HG03103 (cell line): Measurements from ENCODE around the gene PIP4K2A.
A peak's percentile ranks its signal among the peaks of the same experiment; 100 is the strongest.
"Not testable (repeated sequence)": the region's sequence is repeated elsewhere in the genome, so short reads cannot be mapped to it uniquely, and the experiment has no call there.

Experiments used
- ATAC-seq: cut with Tn5 transposase; IDR thresholded peaks from one replicate; pipeline ENCODE4 v1.9.1; 2021; ENCODE audit warnings: low read depth; ENCODE audit not compliant: unreplicated experiment

Gene PIP4K2A

DNA sequence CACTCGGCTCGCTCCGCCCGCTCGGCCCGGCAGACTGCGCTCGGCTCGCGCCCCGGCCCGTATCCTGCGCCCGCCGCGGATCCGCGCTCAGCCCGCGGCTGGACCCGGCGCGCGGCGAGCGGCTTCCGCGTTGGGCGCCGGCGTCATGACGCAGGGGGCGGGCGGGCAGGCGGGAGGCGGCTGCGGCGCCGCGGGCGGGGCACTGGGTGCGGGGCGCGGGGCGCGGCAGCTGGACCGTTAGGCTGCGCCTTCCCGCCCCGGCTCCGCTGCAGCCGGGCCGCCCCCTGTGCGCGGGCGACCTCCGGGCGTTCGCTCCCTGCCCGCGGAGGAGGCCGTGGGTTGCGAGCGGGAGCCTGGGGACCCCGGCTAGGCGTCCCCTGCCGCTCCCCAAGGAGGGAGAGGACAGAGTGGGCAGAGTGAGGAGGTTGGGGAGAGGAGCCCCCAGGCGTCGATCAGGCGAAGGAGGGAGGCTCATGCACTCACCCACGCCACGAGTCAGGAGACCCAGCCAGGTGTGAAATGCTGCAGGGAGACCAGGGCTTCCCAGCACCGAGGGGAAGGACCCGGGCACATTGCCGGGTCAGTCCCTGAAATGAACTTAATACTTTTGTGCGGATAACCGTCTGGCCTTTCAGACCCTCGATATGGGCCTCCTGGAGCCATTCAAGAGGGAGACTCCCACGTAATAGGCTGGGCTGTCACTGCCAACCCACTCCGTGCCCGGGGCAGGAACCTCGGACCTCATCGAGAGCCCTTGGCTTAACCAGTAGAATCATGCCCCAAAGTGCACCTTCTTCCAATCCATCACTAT is at the start of gene PIP4K2A:
Gene PIP4K2A (minus strand): TSS at position 100 of the 811 bp plus-strand sequence. CDS start 252 bp downstream, outside the sequence.
- ATAC-seq, result peak; percentile 64

DNA sequence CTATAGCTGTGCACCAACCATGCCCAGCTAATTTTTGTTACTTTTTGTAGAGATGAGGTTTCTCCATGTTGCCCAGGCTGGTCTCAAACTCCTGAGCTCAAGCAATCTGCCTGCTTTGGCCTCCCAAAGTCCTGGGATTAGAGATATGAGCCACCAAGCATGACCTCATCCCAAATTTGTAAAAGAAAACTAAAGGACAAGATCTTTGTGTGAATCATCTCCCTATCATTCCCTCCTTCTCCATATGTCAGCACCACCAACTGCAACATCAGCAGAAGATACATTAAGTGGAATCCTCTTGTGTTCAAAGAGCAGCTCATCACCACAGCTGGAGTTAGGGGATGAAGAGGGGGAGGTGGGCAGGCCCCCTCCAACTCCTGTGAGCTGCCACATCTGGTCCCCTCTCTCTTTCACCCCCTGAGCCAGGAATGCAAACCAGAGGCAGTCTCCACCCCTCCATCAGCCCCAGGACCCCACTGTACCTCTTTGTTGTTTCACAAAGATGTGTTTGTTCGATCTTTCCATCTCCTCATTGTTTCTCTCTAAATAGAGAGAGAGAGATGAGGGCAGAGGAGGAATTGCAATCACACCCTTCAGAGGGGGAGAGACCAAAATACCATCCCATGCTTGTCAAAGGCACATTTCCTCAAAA is 47.3 kb upstream of the PIP4K2A start:
- no peak for ATAC-seq

DNA sequence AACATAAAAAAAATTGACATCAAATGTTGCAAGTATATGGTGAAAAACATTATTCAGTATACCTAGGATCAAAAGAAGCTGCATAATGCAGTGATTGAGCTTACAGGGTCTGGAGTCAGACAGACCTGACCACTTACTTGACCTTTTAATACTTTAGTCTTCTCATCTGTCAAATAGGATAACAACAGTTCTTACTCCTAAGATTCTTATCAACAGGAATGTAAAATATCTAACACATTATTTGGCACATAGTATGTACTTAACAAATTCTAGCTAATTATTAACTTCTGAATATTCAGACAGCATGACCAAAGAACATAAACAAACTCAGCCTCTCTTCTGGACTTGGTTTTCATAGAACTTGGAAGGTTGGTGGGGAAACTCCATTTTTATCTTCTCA is 45.6 kb upstream of the PIP4K2A start:
- no peak for ATAC-seq

DNA sequence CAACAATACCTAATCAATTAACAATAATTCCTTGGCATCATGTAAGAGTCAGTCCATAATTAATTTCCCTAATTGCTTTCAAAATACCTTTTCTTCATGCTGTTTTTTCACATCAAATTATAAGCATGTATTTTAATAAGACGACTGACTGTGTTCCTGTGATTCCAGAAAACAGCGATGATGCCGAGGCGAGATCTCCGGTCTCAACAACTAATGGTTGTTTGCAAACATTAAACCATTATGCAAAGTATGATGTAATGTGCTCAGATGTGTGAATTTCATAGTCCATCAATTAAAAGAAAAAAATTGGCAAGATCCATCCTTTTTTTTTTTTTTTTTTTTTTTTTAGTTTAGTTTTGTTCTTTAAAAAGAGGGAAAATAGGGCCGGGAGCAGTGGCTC is 44.5 kb upstream of the PIP4K2A start:
- ATAC-seq, result no peak

DNA sequence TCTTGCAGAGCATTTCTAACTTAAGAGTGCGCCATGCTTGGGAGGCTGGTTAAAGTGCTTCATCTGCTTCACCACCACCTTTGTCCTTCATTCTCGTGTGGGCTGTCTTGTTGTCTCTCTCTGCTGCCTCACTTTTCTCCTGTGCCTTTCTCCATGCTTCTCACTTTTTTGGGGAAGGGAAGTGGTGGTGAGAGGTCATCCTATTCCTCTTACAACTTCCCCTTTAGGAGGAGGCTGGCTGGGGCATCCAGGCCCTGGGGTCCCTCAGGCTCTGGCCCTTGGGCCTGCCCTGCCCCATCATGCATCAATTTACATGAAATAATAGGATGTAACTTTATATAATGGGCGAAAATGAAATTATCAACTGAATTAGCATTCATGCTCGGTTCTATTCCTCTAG is 39.9 kb upstream of the PIP4K2A start:
- ATAC-seq, result no peak

DNA sequence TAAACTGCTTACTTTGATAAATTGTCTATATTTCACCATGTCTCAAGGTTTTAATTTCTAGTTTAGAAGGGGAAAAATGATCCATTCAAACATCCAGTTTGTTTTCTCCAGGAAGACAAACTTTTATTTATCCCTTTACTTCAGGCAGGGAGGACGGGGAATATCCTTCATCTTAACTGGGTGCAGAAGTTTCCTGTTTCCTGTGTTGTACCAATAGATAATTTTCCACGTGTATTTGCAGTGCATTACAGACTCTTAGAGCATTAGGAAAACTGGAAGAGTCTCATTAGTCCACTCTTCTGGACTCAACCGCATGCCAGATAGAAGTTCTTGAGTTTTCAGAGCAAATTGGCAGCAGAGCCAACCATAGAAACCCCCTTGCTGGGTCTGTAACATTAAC is 39.4 kb upstream of the PIP4K2A start:
- no peak for ATAC-seq

DNA sequence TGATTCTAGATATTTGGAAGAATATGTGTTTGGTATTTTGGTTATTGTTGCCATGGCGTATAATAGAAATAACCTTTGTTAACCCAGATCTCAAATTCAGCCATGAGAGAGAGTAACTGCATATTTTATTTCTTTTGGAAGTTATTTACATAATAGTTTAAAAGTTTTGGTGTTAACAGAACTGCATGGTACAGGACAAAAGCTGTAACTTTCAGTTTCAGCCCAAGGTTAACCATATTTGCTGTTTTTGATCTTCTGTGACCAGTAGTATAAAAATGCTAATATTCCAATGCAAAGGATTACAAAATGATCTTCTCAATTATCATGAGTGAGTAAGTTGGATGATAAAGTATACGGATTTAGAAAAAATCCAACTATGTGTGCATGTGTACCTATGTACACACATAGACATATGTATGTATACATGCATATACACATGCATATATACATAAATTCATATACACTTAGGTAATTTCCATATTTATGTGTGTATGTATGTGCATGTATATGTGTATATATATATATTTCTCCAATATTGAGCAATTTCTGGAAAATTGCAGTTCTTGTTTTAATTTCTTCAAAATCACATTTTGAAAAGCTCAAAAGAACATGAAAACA is 38.0 kb upstream of the PIP4K2A start:
- no peak for ATAC-seq

DNA sequence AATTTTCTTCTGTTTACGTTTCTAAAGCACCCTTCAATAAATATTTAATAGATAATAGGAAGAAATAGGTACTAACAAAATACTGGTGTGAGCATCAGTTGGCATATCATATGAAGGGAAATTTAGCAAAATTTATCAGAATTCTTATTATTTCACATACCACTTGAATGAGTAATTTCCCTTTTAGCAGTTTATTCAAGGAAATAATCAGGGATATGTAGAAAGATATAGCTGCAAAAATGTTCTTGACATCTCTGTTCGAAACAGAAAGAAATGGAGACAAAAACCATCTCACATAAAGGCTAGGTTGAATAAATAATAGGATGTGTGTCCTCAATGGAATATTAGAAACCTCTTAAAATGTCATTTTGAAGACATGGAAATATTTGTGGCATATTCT is 35.8 kb upstream of the PIP4K2A start:
- ATAC-seq, result no peak

DNA sequence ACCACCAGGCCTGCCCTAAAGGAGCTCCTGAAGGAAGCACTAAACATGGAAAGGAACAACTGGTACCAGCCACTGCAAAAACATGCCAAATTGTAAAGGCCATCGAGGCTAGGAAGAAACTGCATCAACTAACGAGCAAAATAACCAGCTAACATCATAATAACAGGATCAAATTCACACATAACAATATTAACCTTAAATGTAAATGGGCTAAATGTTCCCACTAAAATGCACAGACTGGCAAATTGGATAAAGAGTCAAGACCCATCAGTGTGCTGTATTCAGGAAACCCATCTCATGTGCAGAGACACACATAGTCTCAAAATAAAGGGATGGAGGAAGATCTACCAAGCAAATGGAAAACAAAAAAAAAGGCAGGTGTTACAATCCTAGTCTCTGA is 30.5 kb upstream of the PIP4K2A start:
- ATAC-seq, result not testable (repeated sequence)

DNA sequence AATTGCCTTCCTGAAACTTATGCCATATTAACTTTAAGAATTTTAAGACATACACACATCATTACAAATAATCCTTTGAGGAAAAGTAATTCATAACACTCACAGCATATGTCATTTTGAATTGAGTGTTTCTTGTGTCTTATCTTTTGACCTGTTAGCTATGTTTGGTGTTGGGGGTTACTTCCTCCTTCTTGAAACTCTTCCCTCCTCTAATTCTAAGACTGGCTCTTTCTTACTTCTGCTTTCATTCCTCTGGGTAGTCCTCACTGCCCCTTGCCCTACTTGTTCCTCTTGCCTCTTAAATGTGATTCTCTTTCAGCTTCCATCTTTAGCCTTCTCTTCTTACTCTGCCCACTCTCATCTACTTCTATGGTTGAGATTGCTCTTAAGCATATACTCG is 28.3 kb upstream of the PIP4K2A start:
- ATAC-seq, result peak; percentile 97

DNA sequence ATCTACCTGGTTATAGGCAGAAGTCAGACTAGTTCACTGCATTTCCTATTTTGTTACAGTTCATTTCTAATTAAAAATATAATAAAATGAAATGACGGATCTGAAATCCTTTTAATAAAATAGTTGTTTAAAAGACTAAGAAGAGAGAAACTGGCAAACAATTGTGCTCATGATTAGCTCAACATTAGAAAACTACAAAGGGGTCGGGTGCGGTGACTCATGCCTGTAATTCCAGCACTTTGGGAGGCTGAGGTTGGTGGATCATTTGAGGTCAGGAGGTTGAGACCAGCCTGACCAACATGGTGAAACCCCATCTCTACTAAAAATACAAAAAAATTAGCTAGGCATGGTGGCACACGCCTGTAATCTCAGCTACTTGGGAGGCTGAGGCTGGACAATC is 27.3 kb upstream of the PIP4K2A start:
- not testable (repeated sequence) for ATAC-seq

DNA sequence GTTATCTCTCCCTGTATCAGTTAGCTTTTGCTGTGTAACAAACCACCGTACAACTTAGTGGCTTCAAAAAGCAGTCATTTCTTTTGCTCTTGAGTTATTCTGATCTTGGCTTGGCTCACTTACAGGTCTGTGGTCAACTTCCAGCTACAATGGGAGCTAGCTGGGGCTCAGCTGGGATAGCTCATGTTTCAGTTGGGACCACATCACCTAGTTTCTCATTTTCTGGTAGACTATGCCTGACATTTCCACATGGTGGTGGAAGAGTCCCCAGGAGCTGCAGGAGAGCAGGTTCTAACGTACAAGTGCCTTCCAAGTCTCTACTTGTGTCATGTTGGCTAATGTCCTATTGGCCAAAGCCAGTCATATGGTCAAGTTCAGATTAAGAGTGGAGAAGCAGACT is 25.8 kb upstream of the PIP4K2A start:
- ATAC-seq, result no peak

DNA sequence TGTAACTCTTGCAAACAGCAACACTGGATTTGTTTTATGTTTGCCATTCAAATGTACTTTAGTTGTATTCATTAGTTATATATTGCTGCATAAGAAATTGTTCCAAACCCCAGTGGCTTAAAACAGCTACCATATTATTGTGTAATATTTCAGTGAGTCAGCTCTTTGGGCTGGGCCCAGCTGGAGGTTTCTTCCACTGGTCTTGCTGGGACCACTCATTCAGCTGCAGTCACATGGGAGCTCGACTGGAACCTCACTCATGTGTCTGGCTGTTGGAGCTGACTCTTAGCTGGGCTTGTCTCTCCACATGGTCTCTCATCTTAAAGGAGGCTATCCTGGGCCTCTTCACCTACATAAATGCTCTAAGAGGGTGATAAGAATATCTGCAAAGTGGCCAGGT is 23.2 kb upstream of the PIP4K2A start:
- ATAC-seq, result no peak

DNA sequence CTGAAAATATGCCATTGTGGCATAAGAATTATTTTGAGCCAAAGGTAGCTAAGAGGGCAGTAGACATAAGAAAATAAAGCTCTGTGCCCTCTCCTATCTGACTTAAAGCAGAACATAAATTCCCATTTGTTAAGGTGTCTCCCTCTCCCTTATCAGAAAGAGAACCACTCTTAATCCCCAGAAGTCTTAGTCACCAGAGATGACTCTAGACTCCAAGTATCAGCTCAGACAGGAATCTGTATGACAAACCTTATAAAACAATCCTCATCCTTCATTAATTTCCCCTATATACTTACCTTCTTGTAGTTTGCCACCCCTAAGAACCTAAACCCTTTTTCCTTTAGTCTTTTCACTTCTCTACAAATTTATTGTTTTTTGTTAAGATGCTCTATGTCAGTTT is 21.8 kb upstream of the PIP4K2A start:
- no peak for ATAC-seq

DNA sequence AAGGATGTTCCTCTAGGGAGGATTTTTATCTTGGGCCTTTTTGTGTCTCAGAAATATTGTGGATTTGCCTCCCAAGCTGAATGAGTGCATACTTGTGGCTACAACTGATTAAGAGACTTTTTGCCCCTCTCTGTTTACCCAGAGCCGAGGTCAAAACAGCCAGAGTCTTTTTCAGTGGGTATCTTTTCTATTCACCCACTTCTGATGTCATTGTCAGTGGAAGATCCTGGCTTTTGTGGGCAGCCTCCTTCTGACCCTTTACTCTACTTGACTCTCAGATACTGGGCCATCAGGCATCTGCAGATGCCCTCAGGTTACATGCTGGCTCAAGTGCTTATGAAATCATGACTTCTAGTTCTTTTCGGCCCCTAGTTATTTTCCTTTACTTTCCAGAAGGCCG is 19.6 kb upstream of the PIP4K2A start:
- ATAC-seq, result no peak

DNA sequence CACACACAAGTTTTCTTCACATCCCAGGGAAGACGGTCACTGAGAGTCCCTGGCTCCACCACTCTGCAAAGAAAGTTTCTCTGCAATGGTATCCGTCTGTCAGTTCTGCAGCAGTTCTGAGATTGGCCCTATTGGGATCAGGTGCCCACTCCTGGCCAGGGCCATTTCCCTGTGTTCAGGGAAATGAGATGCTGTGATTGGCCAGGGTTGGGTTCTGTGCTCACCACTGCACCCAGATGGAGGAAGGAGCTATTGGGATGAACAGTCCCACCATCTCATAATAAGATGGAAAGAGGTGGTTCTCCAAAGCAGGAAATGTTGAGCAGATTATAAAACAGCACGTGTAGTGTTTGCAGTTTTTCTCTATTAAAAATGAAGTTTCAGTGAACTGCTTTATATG is 13.3 kb upstream of the PIP4K2A start:
- ATAC-seq, result no peak

DNA sequence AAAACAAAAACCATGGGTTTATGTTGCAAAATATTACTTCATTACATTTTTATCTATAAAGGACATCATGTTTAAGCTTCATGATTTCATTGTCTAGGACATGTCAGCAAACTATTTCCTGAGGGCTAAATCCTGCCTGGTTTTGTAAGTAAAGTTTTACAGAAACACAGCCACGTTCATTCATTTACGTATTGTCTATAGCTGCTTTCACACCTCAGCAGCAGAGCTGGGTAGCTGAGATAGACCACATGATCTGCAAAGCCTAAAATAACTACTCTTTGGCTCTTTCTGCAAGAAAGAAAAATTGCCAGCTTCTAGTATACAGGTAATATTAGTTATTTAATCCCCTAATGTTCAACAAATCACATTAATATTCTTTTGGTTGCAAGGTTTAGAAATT is 12.7 kb upstream of the PIP4K2A start:
- ATAC-seq, result no peak

DNA sequence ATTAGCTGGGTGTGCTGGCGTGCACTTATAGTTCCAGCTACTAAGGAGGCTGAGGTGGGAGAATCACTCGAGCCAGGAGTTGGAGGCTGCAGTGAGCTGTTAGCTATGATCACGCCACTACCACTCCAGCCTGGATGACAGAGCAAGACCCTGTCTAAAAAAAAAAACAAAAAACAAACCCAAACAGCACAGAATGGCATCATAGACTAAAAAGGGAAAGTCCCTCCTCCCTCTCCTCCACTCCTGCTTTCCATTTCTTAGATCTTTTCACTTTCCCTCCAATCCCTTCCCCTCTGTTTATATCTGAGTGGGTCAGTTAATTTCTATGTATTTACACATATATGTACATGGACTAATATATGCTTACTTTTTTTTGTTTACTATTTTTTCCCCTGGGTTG is 10.4 kb upstream of the PIP4K2A start:
- no peak for ATAC-seq

DNA sequence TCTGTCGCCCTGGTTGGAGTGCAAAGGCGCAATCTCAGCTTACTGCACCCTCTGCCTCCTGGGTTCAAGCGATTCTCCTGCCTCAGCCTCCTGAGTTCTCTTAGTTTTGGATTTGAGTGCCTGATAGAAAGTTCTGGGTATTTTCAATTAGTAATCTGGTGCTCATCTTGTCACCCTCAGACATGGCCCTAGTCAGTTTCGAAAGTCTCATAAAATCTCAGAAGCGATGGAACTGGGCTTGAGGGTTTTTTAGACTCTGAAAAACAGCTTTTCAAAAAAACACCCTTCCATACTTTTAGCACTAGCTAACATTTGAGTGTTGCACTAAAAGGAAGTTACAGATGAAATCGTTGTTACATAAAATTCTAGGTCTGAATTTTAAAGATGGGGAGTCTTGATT is 9.4 kb upstream of the PIP4K2A start:
- ATAC-seq, result peak; percentile 43

DNA sequence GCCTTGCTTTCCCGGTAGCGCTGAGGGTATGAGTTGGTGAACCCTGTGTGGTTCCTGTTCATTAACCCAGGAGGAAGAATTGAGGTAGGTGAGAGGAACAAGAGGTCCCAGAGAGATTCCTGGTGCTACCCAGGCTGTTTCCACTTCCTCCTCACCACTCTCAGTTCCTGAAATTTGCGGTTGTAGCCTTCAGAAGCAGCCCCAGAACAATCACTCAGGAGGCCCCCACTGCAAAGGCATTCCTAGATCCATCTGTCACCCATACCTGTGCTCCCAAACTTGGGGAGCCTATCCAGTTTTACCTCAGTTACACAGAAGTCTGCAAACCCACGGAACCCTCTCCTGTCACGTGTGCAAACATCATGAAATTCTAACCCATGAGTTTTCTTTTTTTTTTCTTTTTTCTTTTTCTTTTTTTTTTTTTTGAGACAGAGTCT is 9.0 kb upstream of the PIP4K2A start:
- ATAC-seq, result peak; percentile 85

DNA sequence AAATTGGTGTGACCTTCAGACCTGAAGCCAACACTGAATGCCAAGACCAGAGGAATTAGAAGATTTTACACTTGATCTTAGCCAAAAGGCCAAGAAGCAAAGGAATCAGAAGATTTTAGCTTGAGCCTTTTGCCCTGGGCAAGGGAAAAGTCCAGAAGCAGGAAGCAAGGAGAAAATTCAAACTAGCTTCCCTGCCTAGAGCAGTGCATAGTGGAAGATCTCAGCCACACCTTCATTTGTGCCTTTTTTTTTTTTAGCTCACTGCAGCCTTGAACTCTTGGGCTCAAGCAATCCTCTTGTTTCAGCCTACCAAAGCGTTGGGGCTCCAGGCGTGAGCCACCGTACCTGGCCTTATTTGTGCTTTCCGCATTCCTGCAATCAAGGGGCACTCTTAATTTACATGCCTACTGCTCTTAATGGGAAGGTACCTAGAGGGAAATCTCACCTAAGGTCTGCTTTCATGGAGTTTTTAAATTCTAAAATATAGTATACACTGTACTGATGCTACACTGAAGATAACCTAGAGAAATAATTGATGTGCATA is 8.3 kb upstream of the PIP4K2A start:
- no peak for ATAC-seq
